CD4-positive, alpha-beta T cell treated with Interleukin-15 for 4 hours (primary cell): ENCODE results near the gene SZT2.
"Not testable (repeated sequence)": the region's sequence is repeated elsewhere in the genome, so short reads cannot be mapped to it uniquely, and the experiment has no call there.

Experiments
- DNase-seq: peaks from one replicate; pipeline ENCODE4 v3.0.0-alpha.2; 2020; ENCODE audit warnings: low spot score

Gene SZT2

GRCh38 chr1:43491061-43491460 lies 101.4 kb downstream of the SZT2 start:
- DNase-seq: no peak

- no peak for DNase-seq
These were observed 103.1 kb downstream of the SZT2 start for GRCh38 chr1:43492826-43493225.

GRCh38 chr1:43493661-43494450 lies 104.2 kb downstream of the SZT2 start:
- no peak for DNase-seq

DNA sequence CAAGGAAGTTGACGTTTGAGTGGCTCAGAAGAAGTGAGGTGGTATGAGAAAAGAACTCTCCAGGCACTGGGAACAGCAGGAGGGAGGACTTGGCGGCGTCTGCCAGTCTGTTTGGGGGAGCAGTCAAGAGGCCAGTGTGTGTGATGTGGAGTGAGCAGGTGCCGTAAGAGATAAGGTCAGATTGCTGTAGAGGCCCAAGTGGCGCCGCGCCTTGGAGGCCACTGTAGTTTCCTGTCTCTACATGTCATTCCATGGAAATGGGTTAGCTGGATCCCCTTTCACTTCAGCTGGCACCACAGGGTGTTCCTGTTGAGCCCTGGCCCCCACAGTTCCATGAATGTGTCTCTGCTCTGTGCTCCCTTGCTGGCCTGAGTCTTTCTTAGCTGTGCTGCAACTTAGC lies 105.5 kb downstream of the SZT2 start:
- no peak for DNase-seq

DNA sequence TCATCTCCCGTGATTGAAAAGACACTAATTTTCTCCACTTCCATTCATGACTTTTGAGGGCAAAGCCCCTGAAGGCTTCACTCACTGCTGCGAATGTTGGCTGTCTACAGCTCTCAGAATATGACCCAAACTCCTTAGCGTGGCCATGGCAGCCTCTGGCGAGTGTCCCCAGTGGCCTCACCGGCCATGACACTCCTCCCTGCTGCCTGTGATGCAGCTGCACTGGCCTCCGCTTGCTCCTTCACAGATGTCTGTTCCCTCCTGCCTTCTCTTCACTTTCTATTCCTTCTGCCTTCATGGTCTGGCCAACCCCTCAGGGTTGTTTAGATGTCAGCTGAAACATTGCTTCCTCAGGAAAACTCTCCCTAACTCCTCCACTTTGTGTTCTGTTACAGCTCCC lies 110.2 kb downstream of the SZT2 start:
- DNase-seq: no peak

- DNase-seq: not testable (repeated sequence)
These were observed 112.1 kb downstream of the SZT2 start for GRCh38 chr1:43501806-43502205.

DNA sequence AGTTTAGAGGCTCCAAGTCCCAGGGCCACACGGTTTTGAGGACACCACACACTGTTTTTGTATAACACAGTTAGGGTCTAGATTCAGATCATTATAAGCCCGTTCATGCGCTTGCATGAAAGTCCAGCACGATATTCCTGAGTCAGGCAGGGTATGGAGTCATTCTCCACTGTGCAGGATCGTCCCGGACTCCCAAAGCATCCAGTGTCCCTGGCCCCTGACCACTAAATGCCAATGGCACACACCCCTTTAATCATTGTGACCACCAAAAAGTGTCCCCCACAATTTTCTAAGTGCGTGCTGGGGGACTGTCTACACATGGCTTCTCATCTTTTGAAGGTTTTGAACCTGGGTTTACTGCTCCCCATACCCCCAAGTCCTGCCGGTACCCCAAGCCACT lies 113.8 kb downstream of the SZT2 start:
- DNase-seq: no peak
